ENCODE results near the gene TMEM266. TPM values are rescaled to one million over a fixed set of nuclear protein-coding genes. Genes with fewer than 3 reads are reported as not detected.

TMEM266 gene
- total RNA-seq, 1 experiment from 2014 or later: 5.4 TPM

- Histone ChIP-seq H3K36me3 (replicated peaks; ENCODE audit: control insufficient read depth, insufficient read depth, low read length) (no peaks in the 10 kb centered on the region; the same call in none of the 2 replicates), H3K27me3 (ENCODE audit: control insufficient read depth, insufficient read depth, low read length) (no peaks in the 10 kb centered on the region)
- no peak for DNase-seq
Measured at GRCh38 chr15:76215634-76216033, 155.8 kb downstream of the TMEM266 start.

GRCh38 chr15:76217029-76217881, 157.5 kb downstream of the TMEM266 start:
- H3K36me3 ChIP-seq (replicated peaks; ENCODE audit: control insufficient read depth, insufficient read depth, low read length): no peaks in the 10 kb centered on the region; the same call in none of the 2 replicates
- H3K27me3 ChIP-seq (ENCODE audit: control insufficient read depth, insufficient read depth, low read length): no peaks in the 10 kb centered on the region
- DNase-seq: no peak
- no peak overlapping the region for H3K4me3 ChIP-seq (ENCODE audit: insufficient read depth, low read depth, low read length)

More at GRCh38 chr15:76215634-76216033, 155.8 kb downstream of the TMEM266 start:
- H3K4me3 ChIP-seq (ENCODE audit: insufficient read depth, low read depth, low read length): no peak overlapping the region

GRCh38 chr15:76217882-76218217, 158.1 kb downstream of the TMEM266 start:
- Histone ChIP-seq H3K36me3 (replicated peaks; ENCODE audit: control insufficient read depth, insufficient read depth, low read length) (no peaks in the 10 kb centered on the region; the same call in none of the 2 replicates), H3K4me3 (ENCODE audit: insufficient read depth, low read depth, low read length) (no peak overlapping the region), H3K27me3 (ENCODE audit: control insufficient read depth, insufficient read depth, low read length) (no peaks in the 10 kb centered on the region)
- DNase-seq: no peak

- Histone ChIP-seq H3K4me3 (ENCODE audit: insufficient read depth, low read depth, low read length) (no peak overlapping the region), H3K27me3 (ENCODE audit: control insufficient read depth, insufficient read depth, low read length) (no peaks in the 10 kb centered on the region), H3K36me3 (replicated peaks; ENCODE audit: control insufficient read depth, insufficient read depth, low read length) (peaks cover 2% of the 10 kb centered on the region)
- DNase-seq: no peak
Measured at GRCh38 chr15:76221085-76221767, 161.4 kb downstream of the TMEM266 start.

GRCh38 chr15:76222159-76222558, 162.4 kb downstream of the TMEM266 start:
- H3K4me3 ChIP-seq (ENCODE audit: insufficient read depth, low read depth, low read length): no peak overlapping the region
- no peaks in the 10 kb centered on the region for H3K27me3 ChIP-seq (ENCODE audit: control insufficient read depth, insufficient read depth, low read length)
- H3K36me3 ChIP-seq (replicated peaks; ENCODE audit: control insufficient read depth, insufficient read depth, low read length): peaks cover 2% of the 10 kb centered on the region
- DNase-seq: no peak

GRCh38 chr15:76223521-76223920, 163.7 kb downstream of the TMEM266 start:
- DNase-seq: no peak
- Histone ChIP-seq H3K36me3 (replicated peaks; ENCODE audit: control insufficient read depth, insufficient read depth, low read length) (peaks cover 2% of the 10 kb centered on the region), H3K4me3 (ENCODE audit: insufficient read depth, low read depth, low read length) (no peak overlapping the region), H3K27me3 (ENCODE audit: control insufficient read depth, insufficient read depth, low read length) (no peaks in the 10 kb centered on the region)

GRCh38 chr15:76229266-76229665, 169.5 kb downstream of the TMEM266 start:
- H3K4me3 ChIP-seq (ENCODE audit: insufficient read depth, low read depth, low read length): no peak overlapping the region
- no peak for DNase-seq
- H3K36me3 ChIP-seq (replicated peaks; ENCODE audit: control insufficient read depth, insufficient read depth, low read length): peaks cover 3% of the 10 kb centered on the region
- no peaks in the 10 kb centered on the region for H3K27me3 ChIP-seq (ENCODE audit: control insufficient read depth, insufficient read depth, low read length)

GRCh38 chr15:76233921-76234320, 174.1 kb downstream of the TMEM266 start:
- peaks cover 1% of the 10 kb centered on the region; the same call in 1 of the 2 replicates for H3K36me3 ChIP-seq (replicated peaks; ENCODE audit: control insufficient read depth, insufficient read depth, low read length)
- H3K27me3 ChIP-seq (ENCODE audit: control insufficient read depth, insufficient read depth, low read length): no peaks in the 10 kb centered on the region
- no peak for DNase-seq
- no peak overlapping the region for H3K4me3 ChIP-seq (ENCODE audit: insufficient read depth, low read depth, low read length)

GRCh38 chr15:76234337-76234889, 174.6 kb downstream of the TMEM266 start:
- H3K27me3 ChIP-seq (ENCODE audit: control insufficient read depth, insufficient read depth, low read length): no peaks in the 10 kb centered on the region
- H3K4me3 ChIP-seq (ENCODE audit: insufficient read depth, low read depth, low read length): no peak overlapping the region
- peak; percentile 36 for DNase-seq
- peaks cover 1% of the 10 kb centered on the region; the same call in 1 of the 2 replicates for H3K36me3 ChIP-seq (replicated peaks; ENCODE audit: control insufficient read depth, insufficient read depth, low read length)

- peaks cover 1% of the 10 kb centered on the region; the same call in 1 of the 2 replicates for H3K36me3 ChIP-seq (replicated peaks; ENCODE audit: control insufficient read depth, insufficient read depth, low read length)
- no peak overlapping the region for H3K4me3 ChIP-seq (ENCODE audit: insufficient read depth, low read depth, low read length)
- H3K27me3 ChIP-seq (ENCODE audit: control insufficient read depth, insufficient read depth, low read length): no peaks in the 10 kb centered on the region
- DNase-seq: peak; percentile 37
Measured at GRCh38 chr15:76235186-76235826, 175.5 kb downstream of the TMEM266 start.

GRCh38 chr15:76236350-76236749, 176.6 kb downstream of the TMEM266 start:
- Histone ChIP-seq H3K36me3 (replicated peaks; ENCODE audit: control insufficient read depth, insufficient read depth, low read length) (no peaks in the 10 kb centered on the region), H3K27me3 (ENCODE audit: control insufficient read depth, insufficient read depth, low read length) (no peaks in the 10 kb centered on the region), H3K4me3 (ENCODE audit: insufficient read depth, low read depth, low read length) (no peak overlapping the region)
- DNase-seq: no peak

- DNase-seq: no peak
- no peaks in the 10 kb centered on the region for H3K27me3 ChIP-seq (ENCODE audit: control insufficient read depth, insufficient read depth, low read length)
- H3K4me3 ChIP-seq (ENCODE audit: insufficient read depth, low read depth, low read length): no peak overlapping the region
- no peaks in the 10 kb centered on the region for H3K36me3 ChIP-seq (replicated peaks; ENCODE audit: control insufficient read depth, insufficient read depth, low read length)
Measured at GRCh38 chr15:76239786-76240185, 180.0 kb downstream of the TMEM266 start.

- no peak for DNase-seq
- Histone ChIP-seq H3K27me3 (ENCODE audit: control insufficient read depth, insufficient read depth, low read length) (no peaks in the 10 kb centered on the region), H3K4me3 (ENCODE audit: insufficient read depth, low read depth, low read length) (no peak overlapping the region), H3K36me3 (replicated peaks; ENCODE audit: control insufficient read depth, insufficient read depth, low read length) (no peaks in the 10 kb centered on the region)
Measured at GRCh38 chr15:76245072-76245610, 185.4 kb downstream of the TMEM266 start.

- Histone ChIP-seq H3K4me3 (ENCODE audit: insufficient read depth, low read depth, low read length) (no peak overlapping the region), H3K36me3 (replicated peaks; ENCODE audit: control insufficient read depth, insufficient read depth, low read length) (no peaks in the 10 kb centered on the region), H3K27me3 (ENCODE audit: control insufficient read depth, insufficient read depth, low read length) (no peaks in the 10 kb centered on the region)
- DNase-seq: no peak
Measured at GRCh38 chr15:76251717-76252116, 191.9 kb downstream of the TMEM266 start.

Measured in H7 (cell line).